Neural progenitor cell (in vitro differentiated cells): ENCODE data around the gene TIMP2. TPM values are rescaled to one million over a fixed set of nuclear protein-coding genes. Genes with fewer than 3 reads are reported as not detected.

Source experiments
- DNase-seq: peaks from one replicate; pipeline ENCODE4 v3.0.0-alpha.2; 2016; ENCODE audit warnings: low spot score
- H2AFZ ChIP-seq: fragments of 200-600 bp; sonication (generic); replicated peaks from 2 replicates; pipeline ENCODE4 v1.6.1; 2016; ENCODE audit warnings: antibody characterized with exemption
- H3F3A ChIP-seq: fragments of 200-600 bp; sonication (generic); 2 replicates; pipeline ENCODE4 v1.6.1; 2016; ENCODE audit warnings: antibody characterized with exemption, low read depth
- H3K27ac ChIP-seq: fragments of 200-600 bp; sonication (generic); 2 replicates; pipeline ENCODE4 v1.5.1; 2016; ENCODE audit warnings: mild to moderate bottlenecking
- H3K27me3 ChIP-seq: fragments of 200-600 bp; sonication (generic); 2 replicates; pipeline ENCODE4 v1.6.1; 2016; ENCODE audit warnings: mild to moderate bottlenecking, moderate library complexity
- H3K36me3 ChIP-seq: fragments of 200-600 bp; sonication (generic); 2 replicates; pipeline ENCODE4 v1.5.1; 2016
- H3K4me1 ChIP-seq: fragments of 200-600 bp; sonication (generic); 2 replicates; pipeline ENCODE4 v1.6.1; 2016; ENCODE audit warnings: mixed run types
- H3K4me2 ChIP-seq: fragments of 200-600 bp; sonication (generic); 2 replicates; pipeline ENCODE4 v1.6.1; 2016
- H3K4me3 ChIP-seq: fragments of 200-600 bp; sonication (generic); 2 replicates; pipeline ENCODE4 v1.5.1; 2016
- H3K79me2 ChIP-seq: fragments of 200-600 bp; sonication (generic); 2 replicates; pipeline ENCODE4 v1.6.1; 2016; ENCODE audit warnings: low read depth
- H3K9ac ChIP-seq: fragments of 200-600 bp; sonication (generic); 2 replicates; pipeline ENCODE4 v1.6.1; 2016
- H3K9me3 ChIP-seq: fragments of 200-600 bp; sonication (generic); 2 replicates; pipeline ENCODE4 v1.5.1; 2016; ENCODE audit warnings: low read depth
- H4K20me1 ChIP-seq: fragments of 200-600 bp; sonication (generic); 2 replicates; pipeline ENCODE4 v1.6.1; 2016; ENCODE audit warnings: low read depth
- H3K27ac Mint-ChIP-seq: 3 replicates; pipeline ENCODE4 v1.8.0; 2021; ENCODE audit warnings: mixed read lengths
- H3K27me3 Mint-ChIP-seq: 2 replicates; pipeline ENCODE4 v1.8.0; 2022; ENCODE audit warnings: low read depth, mild to moderate bottlenecking, inconsistent platforms, moderate library complexity, mixed read lengths; ENCODE audit not compliant: insufficient read depth
- H3K36me3 Mint-ChIP-seq: 3 replicates; pipeline ENCODE4 v1.8.0; 2021; ENCODE audit warnings: mixed read lengths
- H3K4me1 Mint-ChIP-seq: 3 replicates; pipeline ENCODE4 v1.8.0; 2021; ENCODE audit warnings: mixed read lengths
- H3K4me3 Mint-ChIP-seq: 3 replicates; pipeline ENCODE4 v1.8.0; 2021; ENCODE audit warnings: mild to moderate bottlenecking, moderate library complexity, mixed read lengths
- H3K9me3 Mint-ChIP-seq: 3 replicates; pipeline ENCODE4 v1.8.0; 2020; ENCODE audit warnings: mixed read lengths
- CTCF ChIP-seq: fragments of 200-600 bp; sonication (generic); IDR thresholded peaks from 2 replicates; pipeline ENCODE4 v1.5.1; 2017; ENCODE audit warnings: antibody characterized with exemption, mild to moderate bottlenecking
- EZH2 ChIP-seq: fragments of 200-600 bp; sonication (generic); IDR thresholded peaks from 2 replicates; pipeline ENCODE4 v1.6.1; 2017; ENCODE audit warnings: antibody characterized with exemption, mild to moderate bottlenecking, moderate library complexity
- EZH2phosphoT487 ChIP-seq: fragments of 200-600 bp; sonication (generic); IDR thresholded peaks from 2 replicates; pipeline ENCODE4 v1.6.1; 2017; ENCODE audit warnings: antibody characterized with exemption
- total RNA-seq: library from RNA; depleted of rRNA; stranded (reverse); fragments of >200 nt; gene quantifications from 2 replicates; pipeline ENCODE4 v1.2.3, GENCODE V29; 2015; ENCODE audit warnings: low replicate concordance

The TIMP2 gene
- total RNA-seq, 1 donor from 2014 or later, result 19.8 TPM

GRCh38 chr17:78969865-78970264 lies 44.7 kb upstream of the TIMP2 start:
- H3K27ac ChIP-seq, result no peak overlapping the region
- H4K20me1 ChIP-seq, result no peaks in the 10 kb centered on the region
- no peaks in the 10 kb centered on the region for H3K36me3 ChIP-seq
- no peaks in the 10 kb centered on the region for H3K27me3 ChIP-seq
- Mint-ChIP-seq H3K4me3 (no peak overlapping the region), H3K27me3 (peaks cover 17% of the 10 kb centered on the region), H3K4me1 (peaks cover 31% of the 10 kb centered on the region), H3K36me3 (no peaks in the 10 kb centered on the region), H3K27ac (no peak overlapping the region), H3K9me3 (no peaks in the 10 kb centered on the region)
- no peaks in the 10 kb centered on the region for H3F3A ChIP-seq
- no peak overlapping the region for H3K4me2 ChIP-seq
- no peak overlapping the region for H2AFZ ChIP-seq
- H3K4me1 ChIP-seq, result peaks cover 6% of the 10 kb centered on the region
- no peaks in the 10 kb centered on the region for H3K9me3 ChIP-seq
- TF ChIP-seq EZH2, result no peak
- TF ChIP-seq EZH2phosphoT487, result no peak
- TF ChIP-seq CTCF, result no peak
- H3K79me2 ChIP-seq, result no peaks in the 10 kb centered on the region
- DNase-seq, result no peak
- H3K9ac ChIP-seq, result no peak overlapping the region
- no peak overlapping the region for H3K4me3 ChIP-seq

DNA sequence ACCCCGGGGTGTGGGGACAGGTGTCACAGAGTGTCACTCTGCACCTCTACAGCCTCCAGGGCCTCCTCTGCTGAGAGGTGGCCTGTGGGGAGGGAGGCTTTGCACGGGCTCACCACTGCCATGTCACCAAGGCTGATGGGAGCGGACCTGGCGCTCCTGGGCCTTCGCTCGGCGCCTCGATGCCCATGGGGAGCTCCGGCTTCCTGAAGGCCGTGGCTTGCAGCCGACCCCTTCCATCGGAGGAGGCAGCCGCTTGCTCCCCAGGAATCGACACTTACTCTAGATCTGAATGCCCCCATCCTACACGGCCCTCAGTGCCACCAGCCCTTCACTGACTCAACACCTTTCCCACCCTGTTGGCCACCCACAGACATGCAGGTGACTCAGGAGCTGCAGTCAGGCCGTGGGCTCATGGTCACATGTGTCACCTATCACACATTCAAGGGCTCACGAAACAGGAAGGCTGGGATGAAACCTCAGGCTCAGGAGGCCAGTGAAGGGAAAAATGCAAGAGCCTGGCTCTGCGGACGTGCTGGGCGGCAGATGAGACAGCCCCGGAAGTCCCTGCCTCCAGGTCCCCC lies 42.7 kb upstream of the TIMP2 start:
- no peaks in the 10 kb centered on the region for H4K20me1 ChIP-seq
- no peaks in the 10 kb centered on the region for H3K36me3 ChIP-seq
- H3F3A ChIP-seq, result no peaks in the 10 kb centered on the region
- H2AFZ ChIP-seq, result no peak overlapping the region
- H3K27ac ChIP-seq, result no peak overlapping the region
- Mint-ChIP-seq H3K27ac (peak overlapping the region; percentile 53), H3K4me1 (peaks cover 27% of the 10 kb centered on the region), H3K36me3 (no peaks in the 10 kb centered on the region), H3K27me3 (peaks cover 14% of the 10 kb centered on the region), H3K9me3 (no peaks in the 10 kb centered on the region), H3K4me3 (no peak overlapping the region)
- peaks cover under 1% of the 10 kb centered on the region for H3K4me1 ChIP-seq
- H3K9ac ChIP-seq, result no peak overlapping the region
- H3K9me3 ChIP-seq, result no peaks in the 10 kb centered on the region
- no peak for DNase-seq
- no peaks in the 10 kb centered on the region for H3K27me3 ChIP-seq
- no peak overlapping the region for H3K4me2 ChIP-seq
- no peak for TF ChIP-seq EZH2phosphoT487
- no peak for TF ChIP-seq CTCF
- no peak for TF ChIP-seq EZH2
- no peaks in the 10 kb centered on the region for H3K79me2 ChIP-seq
- H3K4me3 ChIP-seq, result no peak overlapping the region

DNA sequence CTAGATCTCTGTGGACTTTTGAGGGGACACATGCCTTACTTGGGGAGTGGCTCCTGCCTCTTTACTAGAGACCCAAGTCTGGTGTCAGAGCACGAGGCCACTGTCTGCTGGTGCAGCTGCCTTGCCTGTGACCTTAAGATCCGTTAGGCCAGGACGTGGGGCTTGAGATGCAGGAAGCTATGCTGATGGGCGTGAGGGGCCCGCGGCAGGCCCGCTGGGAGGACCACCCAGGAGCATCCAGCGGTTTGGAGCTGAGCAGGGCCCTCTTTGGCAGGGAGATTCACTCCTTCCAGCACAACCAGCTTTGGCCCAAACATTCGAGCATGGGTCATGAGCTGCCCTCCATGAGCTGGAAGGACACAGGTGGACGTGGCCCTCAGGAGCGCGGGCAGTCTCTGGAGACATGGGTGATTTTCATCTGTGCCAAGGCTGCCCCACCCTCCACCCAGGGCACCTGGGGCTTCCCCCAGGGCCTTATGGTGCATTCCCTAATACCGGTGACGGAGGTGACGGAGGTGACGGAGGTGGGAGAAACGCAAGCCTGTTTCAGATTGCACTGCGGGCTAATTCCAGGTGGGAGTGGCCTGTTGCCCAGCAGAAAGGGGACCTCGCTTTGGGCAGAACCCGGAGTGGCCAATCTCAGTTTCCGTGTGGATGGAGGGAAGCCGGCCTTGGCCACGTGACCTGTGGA lies 41.9 kb upstream of the TIMP2 start:
- Mint-ChIP-seq H3K27me3 (peaks cover 11% of the 10 kb centered on the region), H3K27ac (no peak overlapping the region), H3K36me3 (no peaks in the 10 kb centered on the region), H3K4me1 (peaks cover 26% of the 10 kb centered on the region), H3K4me3 (no peak overlapping the region), H3K9me3 (no peaks in the 10 kb centered on the region)
- no peak for DNase-seq
- Histone ChIP-seq H3K9me3 (no peaks in the 10 kb centered on the region), H4K20me1 (no peaks in the 10 kb centered on the region), H3K4me2 (no peak overlapping the region), H3K27me3 (no peaks in the 10 kb centered on the region), H3F3A (no peaks in the 10 kb centered on the region), H3K79me2 (no peaks in the 10 kb centered on the region), H3K4me3 (no peak overlapping the region), H3K27ac (no peak overlapping the region), H3K36me3 (no peaks in the 10 kb centered on the region), H3K9ac (no peak overlapping the region), H3K4me1 (no peaks in the 10 kb centered on the region), H2AFZ (no peak overlapping the region)
- TF ChIP-seq CTCF (no peak), EZH2phosphoT487 (no peak), EZH2 (no peak)
